Activated naive CD8-positive, alpha-beta T cell treated with anti-CD3 and anti-CD28 coated beads, Interleukin-2, amount 50 U/mL, for 24 hours (primary cell): ENCODE data around the gene CD47.

Experiments
- ATAC-seq: fragments of 150-1000 bp; cut with Tn5 transposase; one replicate; pipeline ENCODE4 v1.10.0; 2021
- DNase-seq: peaks from one replicate; pipeline ENCODE4 v3.0.0; 2021
- H3K27ac Mint-ChIP-seq: one replicate; pipeline ENCODE4 v1.8.0; 2021; ENCODE audit warnings: mild to moderate bottlenecking, mixed read lengths
- H3K27me3 Mint-ChIP-seq: one replicate; pipeline ENCODE4 v1.8.0; 2021; ENCODE audit warnings: mixed read lengths
- H3K36me3 Mint-ChIP-seq: one replicate; pipeline ENCODE4 v1.8.0; 2021; ENCODE audit warnings: low read depth, mixed read lengths
- H3K4me1 Mint-ChIP-seq: one replicate; pipeline ENCODE4 v1.8.0; 2021; ENCODE audit warnings: mixed read lengths
- H3K4me3 Mint-ChIP-seq: one replicate; pipeline ENCODE4 v1.8.0; 2021; ENCODE audit warnings: mild to moderate bottlenecking, moderate library complexity, mixed read lengths
- H3K9me3 Mint-ChIP-seq: one replicate; pipeline ENCODE4 v1.8.0; 2021; ENCODE audit warnings: mixed read lengths

The CD47 gene

GRCh38 chr3:108064293-108064887 is 26.4 kb downstream of the CD47 start:
- Mint-ChIP-seq H3K27me3 (no peaks in the 10 kb centered on the region), H3K9me3 (no peaks in the 10 kb centered on the region), H3K27ac (peak overlapping the region; percentile 59), H3K36me3 (peaks cover 65% of the 10 kb centered on the region), H3K4me3 (no peak overlapping the region), H3K4me1 (peaks cover 71% of the 10 kb centered on the region)
- ATAC-seq, result peak; percentile 33
- no peak for DNase-seq

- H3K27ac Mint-ChIP-seq, result peak overlapping the region; percentile 57
- no peaks in the 10 kb centered on the region for H3K27me3 Mint-ChIP-seq
- no peaks in the 10 kb centered on the region for H3K9me3 Mint-ChIP-seq
- H3K4me1 Mint-ChIP-seq, result peaks cover 51% of the 10 kb centered on the region
- no peak overlapping the region for H3K4me3 Mint-ChIP-seq
- DNase-seq, result no peak
- H3K36me3 Mint-ChIP-seq, result peaks cover 62% of the 10 kb centered on the region
- peak; percentile 52 for ATAC-seq
Observed at GRCh38 chr3:108062051-108062450, 28.8 kb downstream of the CD47 start.

- H3K27me3 Mint-ChIP-seq, result no peaks in the 10 kb centered on the region
- no peak for DNase-seq
- no peak for ATAC-seq
- H3K9me3 Mint-ChIP-seq, result no peaks in the 10 kb centered on the region
- peaks cover 51% of the 10 kb centered on the region for H3K4me1 Mint-ChIP-seq
- no peak overlapping the region for H3K4me3 Mint-ChIP-seq
- H3K36me3 Mint-ChIP-seq, result peaks cover 55% of the 10 kb centered on the region
- H3K27ac Mint-ChIP-seq, result no peak overlapping the region
Observed at GRCh38 chr3:108060331-108060730, 30.5 kb downstream of the CD47 start.

- H3K27me3 Mint-ChIP-seq, result no peaks in the 10 kb centered on the region
- H3K4me1 Mint-ChIP-seq, result peaks cover 43% of the 10 kb centered on the region
- H3K4me3 Mint-ChIP-seq, result no peak overlapping the region
- DNase-seq (no peak), ATAC-seq (no peak)
- no peaks in the 10 kb centered on the region for H3K9me3 Mint-ChIP-seq
- H3K36me3 Mint-ChIP-seq, result peaks cover 70% of the 10 kb centered on the region
- H3K27ac Mint-ChIP-seq, result peak overlapping the region; percentile 69
Observed at GRCh38 chr3:108055931-108056330, 34.9 kb downstream of the CD47 start.

- H3K27me3 Mint-ChIP-seq, result no peaks in the 10 kb centered on the region
- peaks cover 63% of the 10 kb centered on the region for H3K36me3 Mint-ChIP-seq
- ATAC-seq (no peak), DNase-seq (no peak)
- H3K4me3 Mint-ChIP-seq, result no peak overlapping the region
- no peaks in the 10 kb centered on the region for H3K9me3 Mint-ChIP-seq
- H3K27ac Mint-ChIP-seq, result peak overlapping the region; percentile 40
- peaks cover 42% of the 10 kb centered on the region for H3K4me1 Mint-ChIP-seq
Observed at GRCh38 chr3:108054935-108055334, 35.9 kb downstream of the CD47 start.

- peaks cover 44% of the 10 kb centered on the region for H3K4me1 Mint-ChIP-seq
- H3K4me3 Mint-ChIP-seq, result no peak overlapping the region
- H3K27me3 Mint-ChIP-seq, result no peaks in the 10 kb centered on the region
- no peak for DNase-seq
- H3K27ac Mint-ChIP-seq, result peak overlapping the region; percentile 47
- no peaks in the 10 kb centered on the region for H3K9me3 Mint-ChIP-seq
- peaks cover 68% of the 10 kb centered on the region for H3K36me3 Mint-ChIP-seq
- no peak for ATAC-seq
Observed at GRCh38 chr3:108053483-108053882, 37.3 kb downstream of the CD47 start.

GRCh38 chr3:108053067-108053466 is 37.8 kb downstream of the CD47 start:
- H3K4me3 Mint-ChIP-seq, result no peak overlapping the region
- H3K4me1 Mint-ChIP-seq, result peaks cover 45% of the 10 kb centered on the region
- no peaks in the 10 kb centered on the region for H3K9me3 Mint-ChIP-seq
- peaks cover 65% of the 10 kb centered on the region for H3K36me3 Mint-ChIP-seq
- peak overlapping the region; percentile 47 for H3K27ac Mint-ChIP-seq
- no peaks in the 10 kb centered on the region for H3K27me3 Mint-ChIP-seq
- DNase-seq, result no peak
- no peak for ATAC-seq

- H3K4me1 Mint-ChIP-seq, result peaks cover 47% of the 10 kb centered on the region
- no peak for ATAC-seq
- H3K4me3 Mint-ChIP-seq, result no peak overlapping the region
- DNase-seq, result no peak
- H3K9me3 Mint-ChIP-seq, result no peaks in the 10 kb centered on the region
- no peaks in the 10 kb centered on the region for H3K27me3 Mint-ChIP-seq
- no peak overlapping the region for H3K27ac Mint-ChIP-seq
- peaks cover 71% of the 10 kb centered on the region for H3K36me3 Mint-ChIP-seq
Observed at GRCh38 chr3:108051005-108051404, 39.8 kb downstream of the CD47 start.

- H3K4me1 Mint-ChIP-seq, result peaks cover 27% of the 10 kb centered on the region
- H3K36me3 Mint-ChIP-seq, result peaks cover 55% of the 10 kb centered on the region
- no peaks in the 10 kb centered on the region for H3K27me3 Mint-ChIP-seq
- no peak for ATAC-seq
- H3K4me3 Mint-ChIP-seq, result no peak overlapping the region
- DNase-seq, result no peak
- H3K9me3 Mint-ChIP-seq, result no peaks in the 10 kb centered on the region
- H3K27ac Mint-ChIP-seq, result peak overlapping the region; percentile 12
Observed at GRCh38 chr3:108047987-108048386, 42.8 kb downstream of the CD47 start.

GRCh38 chr3:108046247-108046646 is 44.6 kb downstream of the CD47 start:
- H3K4me1 Mint-ChIP-seq, result peaks cover 21% of the 10 kb centered on the region
- H3K36me3 Mint-ChIP-seq, result peaks cover 49% of the 10 kb centered on the region
- ATAC-seq (no peak), DNase-seq (no peak)
- H3K27ac Mint-ChIP-seq, result peak overlapping the region; percentile 24
- H3K4me3 Mint-ChIP-seq, result no peak overlapping the region
- H3K27me3 Mint-ChIP-seq, result no peaks in the 10 kb centered on the region
- H3K9me3 Mint-ChIP-seq, result no peaks in the 10 kb centered on the region

- no peak for DNase-seq
- Mint-ChIP-seq H3K27ac (peak overlapping the region; percentile 46), H3K27me3 (no peaks in the 10 kb centered on the region), H3K9me3 (no peaks in the 10 kb centered on the region), H3K4me1 (peaks cover 21% of the 10 kb centered on the region), H3K4me3 (no peak overlapping the region), H3K36me3 (peaks cover 43% of the 10 kb centered on the region)
- no peak for ATAC-seq
Observed at GRCh38 chr3:108044699-108045098, 46.1 kb downstream of the CD47 start.

GRCh38 chr3:108042300-108042699 is 48.5 kb downstream of the CD47 start:
- no peak for DNase-seq
- H3K9me3 Mint-ChIP-seq, result no peaks in the 10 kb centered on the region
- peaks cover 35% of the 10 kb centered on the region for H3K36me3 Mint-ChIP-seq
- H3K27me3 Mint-ChIP-seq, result no peaks in the 10 kb centered on the region
- no peak for ATAC-seq
- peaks cover 8% of the 10 kb centered on the region for H3K4me1 Mint-ChIP-seq
- no peak overlapping the region for H3K4me3 Mint-ChIP-seq
- peak overlapping the region; percentile 27 for H3K27ac Mint-ChIP-seq

- Mint-ChIP-seq H3K27me3 (no peaks in the 10 kb centered on the region), H3K4me3 (no peak overlapping the region), H3K9me3 (no peaks in the 10 kb centered on the region), H3K27ac (no peak overlapping the region), H3K4me1 (peaks cover 12% of the 10 kb centered on the region), H3K36me3 (peaks cover 28% of the 10 kb centered on the region)
- DNase-seq, result no peak
- no peak for ATAC-seq
Observed at GRCh38 chr3:108041253-108041652, 49.6 kb downstream of the CD47 start.

GRCh38 chr3:108037770-108038169 is 53.1 kb downstream of the CD47 start:
- H3K27ac Mint-ChIP-seq, result no peak overlapping the region
- H3K4me3 Mint-ChIP-seq, result no peak overlapping the region
- DNase-seq (no peak), ATAC-seq (no peak)
- H3K27me3 Mint-ChIP-seq, result no peaks in the 10 kb centered on the region
- H3K4me1 Mint-ChIP-seq, result peaks cover 13% of the 10 kb centered on the region
- H3K9me3 Mint-ChIP-seq, result no peaks in the 10 kb centered on the region
- peaks cover 19% of the 10 kb centered on the region for H3K36me3 Mint-ChIP-seq

- no peak overlapping the region for H3K27ac Mint-ChIP-seq
- no peak overlapping the region for H3K4me3 Mint-ChIP-seq
- DNase-seq (no peak), ATAC-seq (no peak)
- H3K9me3 Mint-ChIP-seq, result no peaks in the 10 kb centered on the region
- no peaks in the 10 kb centered on the region for H3K27me3 Mint-ChIP-seq
- peaks cover 17% of the 10 kb centered on the region for H3K36me3 Mint-ChIP-seq
- peaks cover 13% of the 10 kb centered on the region for H3K4me1 Mint-ChIP-seq
Observed at GRCh38 chr3:108036984-108037741, 53.7 kb downstream of the CD47 start.
